ENCODE data around the gene SRRM3.
"Not testable (repeated sequence)": the region's sequence is repeated elsewhere in the genome, so short reads cannot be mapped to it uniquely, and the experiment has no call there.

Gene SRRM3

GRCh38 chr7:76308874-76309273 is 107.2 kb downstream of the SRRM3 start:
- not testable (repeated sequence) for H3K27ac ChIP-seq (ENCODE audit: low read depth, low read length); H3K4me1 ChIP-seq (ENCODE audit: control insufficient read depth, insufficient read depth, low read length, unreplicated experiment)

GRCh38 chr7:76309341-76310101 is 107.8 kb downstream of the SRRM3 start:
- H3K36me3 ChIP-seq (ENCODE audit: insufficient read depth, low read length); H3K27ac ChIP-seq (ENCODE audit: low read depth, low read length); H3K79me2 ChIP-seq (ENCODE audit: control insufficient read depth, insufficient read depth, low read length, unreplicated experiment); H3K4me3 ChIP-seq (ENCODE audit: low read depth, low read length); H2AFZ ChIP-seq (ENCODE audit: low read length, unreplicated experiment); H3K27me3 ChIP-seq (ENCODE audit: insufficient read depth, low read length); H3K4me1 ChIP-seq (ENCODE audit: control insufficient read depth, insufficient read depth, low read length, unreplicated experiment): not testable (repeated sequence)

More at GRCh38 chr7:76308874-76309273, 107.2 kb downstream of the SRRM3 start:
- H2AFZ ChIP-seq (ENCODE audit: low read length, unreplicated experiment); H3K36me3 ChIP-seq (ENCODE audit: insufficient read depth, low read length); H3K4me3 ChIP-seq (ENCODE audit: low read depth, low read length); H3K27me3 ChIP-seq (ENCODE audit: insufficient read depth, low read length); H3K79me2 ChIP-seq (ENCODE audit: control insufficient read depth, insufficient read depth, low read length, unreplicated experiment): not testable (repeated sequence)

- peaks cover 3% of the 10 kb centered on the region for H3K4me1 ChIP-seq (ENCODE audit: control insufficient read depth, insufficient read depth, low read length, unreplicated experiment)
- no peak overlapping the region for H3K27ac ChIP-seq (ENCODE audit: low read depth, low read length)
- H3K36me3 ChIP-seq (ENCODE audit: insufficient read depth, low read length), result no peaks in the 10 kb centered on the region
- H3K4me3 ChIP-seq (ENCODE audit: low read depth, low read length), result no peak overlapping the region
- H3K79me2 ChIP-seq (ENCODE audit: control insufficient read depth, insufficient read depth, low read length, unreplicated experiment), result no peaks in the 10 kb centered on the region
- no peaks in the 10 kb centered on the region for H3K27me3 ChIP-seq (ENCODE audit: insufficient read depth, low read length)
- H2AFZ ChIP-seq (ENCODE audit: low read length, unreplicated experiment), result no peak overlapping the region
Observed at GRCh38 chr7:76310102-76310957, 108.6 kb downstream of the SRRM3 start.

GRCh38 chr7:76311838-76312237 is 110.1 kb downstream of the SRRM3 start:
- not testable (repeated sequence) for H3K79me2 ChIP-seq (ENCODE audit: control insufficient read depth, insufficient read depth, low read length, unreplicated experiment); H2AFZ ChIP-seq (ENCODE audit: low read length, unreplicated experiment); H3K4me3 ChIP-seq (ENCODE audit: low read depth, low read length); H3K36me3 ChIP-seq (ENCODE audit: insufficient read depth, low read length); H3K27ac ChIP-seq (ENCODE audit: low read depth, low read length); H3K4me1 ChIP-seq (ENCODE audit: control insufficient read depth, insufficient read depth, low read length, unreplicated experiment); H3K27me3 ChIP-seq (ENCODE audit: insufficient read depth, low read length)

- H3K79me2 ChIP-seq (ENCODE audit: control insufficient read depth, insufficient read depth, low read length, unreplicated experiment), result no peaks in the 10 kb centered on the region
- H3K27ac ChIP-seq (ENCODE audit: low read depth, low read length), result no peak overlapping the region
- no peak overlapping the region for H3K4me3 ChIP-seq (ENCODE audit: low read depth, low read length)
- H2AFZ ChIP-seq (ENCODE audit: low read length, unreplicated experiment), result no peak overlapping the region
- no peaks in the 10 kb centered on the region for H3K36me3 ChIP-seq (ENCODE audit: insufficient read depth, low read length)
- H3K4me1 ChIP-seq (ENCODE audit: control insufficient read depth, insufficient read depth, low read length, unreplicated experiment), result peaks cover 14% of the 10 kb centered on the region
- H3K27me3 ChIP-seq (ENCODE audit: insufficient read depth, low read length), result no peaks in the 10 kb centered on the region
Observed at GRCh38 chr7:76314042-76314721, 112.5 kb downstream of the SRRM3 start.

- H2AFZ ChIP-seq (ENCODE audit: low read length, unreplicated experiment); H3K27me3 ChIP-seq (ENCODE audit: insufficient read depth, low read length); H3K79me2 ChIP-seq (ENCODE audit: control insufficient read depth, insufficient read depth, low read length, unreplicated experiment); H3K27ac ChIP-seq (ENCODE audit: low read depth, low read length); H3K4me3 ChIP-seq (ENCODE audit: low read depth, low read length); H3K36me3 ChIP-seq (ENCODE audit: insufficient read depth, low read length): not testable (repeated sequence)
- peaks cover 20% of the 10 kb centered on the region for H3K4me1 ChIP-seq (ENCODE audit: control insufficient read depth, insufficient read depth, low read length, unreplicated experiment)
Observed at GRCh38 chr7:76314740-76315139, 113.0 kb downstream of the SRRM3 start.

- Histone ChIP-seq H3K4me3 (ENCODE audit: low read depth, low read length) (no peak overlapping the region), H3K36me3 (ENCODE audit: insufficient read depth, low read length) (no peaks in the 10 kb centered on the region), H2AFZ (ENCODE audit: low read length, unreplicated experiment) (no peak overlapping the region), H3K79me2 (ENCODE audit: control insufficient read depth, insufficient read depth, low read length, unreplicated experiment) (no peaks in the 10 kb centered on the region), H3K4me1 (ENCODE audit: control insufficient read depth, insufficient read depth, low read length, unreplicated experiment) (peaks cover 22% of the 10 kb centered on the region), H3K27ac (ENCODE audit: low read depth, low read length) (no peak overlapping the region), H3K27me3 (ENCODE audit: insufficient read depth, low read length) (no peaks in the 10 kb centered on the region)
Observed at GRCh38 chr7:76315364-76315763, 113.7 kb downstream of the SRRM3 start.

GRCh38 chr7:76316984-76317781 is 115.5 kb downstream of the SRRM3 start:
- H3K4me1 ChIP-seq (ENCODE audit: control insufficient read depth, insufficient read depth, low read length, unreplicated experiment), result peaks cover 22% of the 10 kb centered on the region
- H2AFZ ChIP-seq (ENCODE audit: low read length, unreplicated experiment), result peak overlapping the region; percentile 77
- no peaks in the 10 kb centered on the region for H3K27me3 ChIP-seq (ENCODE audit: insufficient read depth, low read length)
- no peaks in the 10 kb centered on the region; the same call in 1 of the 2 replicates for H3K36me3 ChIP-seq (ENCODE audit: insufficient read depth, low read length)
- H3K4me3 ChIP-seq (ENCODE audit: low read depth, low read length), result peak overlapping the region; percentile 82
- H3K27ac ChIP-seq (ENCODE audit: low read depth, low read length), result peak overlapping the region; percentile 29
- H3K79me2 ChIP-seq (ENCODE audit: control insufficient read depth, insufficient read depth, low read length, unreplicated experiment), result no peaks in the 10 kb centered on the region

- Histone ChIP-seq H3K27me3 (ENCODE audit: insufficient read depth, low read length) (no peaks in the 10 kb centered on the region), H3K79me2 (ENCODE audit: control insufficient read depth, insufficient read depth, low read length, unreplicated experiment) (no peaks in the 10 kb centered on the region), H3K36me3 (ENCODE audit: insufficient read depth, low read length) (no peaks in the 10 kb centered on the region; the same call in 1 of the 2 replicates), H3K4me1 (ENCODE audit: control insufficient read depth, insufficient read depth, low read length, unreplicated experiment) (peaks cover 26% of the 10 kb centered on the region), H3K27ac (ENCODE audit: low read depth, low read length) (peak overlapping the region; percentile 77), H3K4me3 (ENCODE audit: low read depth, low read length) (peak overlapping the region; percentile 82), H2AFZ (ENCODE audit: low read length, unreplicated experiment) (peak overlapping the region; percentile 77)
Observed at GRCh38 chr7:76317782-76318487, 116.2 kb downstream of the SRRM3 start.
